Stimulated activated CD8-positive, alpha-beta memory T cell treated with anti-CD3 and anti-CD28 coated beads, Interleukin-15, amount 100 ng/mL, for 48 hours (primary cell): ENCODE results near the gene GRID2IP.

Experiments
- DNase-seq, 2 donors: peaks; one replicate each; pipeline ENCODE4 v3.0.0-alpha.2; 2020; ENCODE audit warnings: low read depth in 2 of 2

The GRID2IP gene

GRCh38 chr7:6520163-6520981 lies 30.9 kb downstream of the GRID2IP start:
- no peak for DNase-seq

DNA sequence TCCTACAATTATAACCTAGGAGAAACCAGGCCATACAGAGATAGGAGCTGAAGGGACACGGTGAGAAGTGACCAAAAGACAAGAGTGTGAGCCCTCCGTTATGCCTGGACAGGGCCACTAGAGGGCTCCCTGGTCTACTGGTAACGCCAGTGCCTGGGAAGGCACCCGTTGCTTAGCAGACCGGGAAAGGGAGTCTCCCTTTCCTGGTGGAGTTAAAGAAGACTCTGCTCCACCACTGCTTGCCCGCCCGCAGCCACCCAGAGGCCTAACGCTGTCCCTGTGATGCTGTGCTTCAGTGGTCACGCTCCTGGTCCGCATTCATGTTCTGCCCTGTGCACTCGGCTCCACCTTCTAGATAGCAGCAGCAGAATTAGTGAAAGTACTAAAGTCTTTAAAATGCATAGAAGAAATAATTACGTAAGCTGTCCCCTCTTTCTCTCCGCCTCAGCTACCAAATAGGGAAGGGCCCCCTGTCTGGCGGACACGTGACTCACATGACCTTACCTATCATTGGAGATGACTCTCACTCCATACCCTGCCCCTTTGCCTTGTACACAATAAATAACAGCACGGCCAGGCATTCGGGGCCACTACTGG lies 34.8 kb downstream of the GRID2IP start:
- DNase-seq = peak; percentile 28 to 45

DNA sequence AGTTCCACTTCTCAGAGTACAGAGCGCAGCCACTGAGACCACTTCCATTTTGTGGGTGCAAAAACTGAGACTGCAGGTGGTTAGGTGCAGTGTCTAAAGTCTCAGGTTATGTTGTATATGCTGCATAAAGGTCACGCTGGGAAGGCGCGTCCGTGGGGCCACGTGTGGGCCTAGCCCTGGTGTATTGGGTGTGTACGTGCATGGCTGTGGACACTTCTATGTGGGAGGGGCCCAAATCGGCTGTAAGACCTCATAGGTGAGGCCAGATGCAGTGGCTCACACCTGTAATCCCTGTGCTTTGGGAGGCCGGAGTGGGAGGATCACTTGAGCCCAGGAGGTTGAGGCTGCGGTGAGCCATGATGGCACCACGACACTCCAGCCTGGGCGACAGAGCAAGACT lies 37.7 kb downstream of the GRID2IP start:
- DNase-seq = no peak

DNA sequence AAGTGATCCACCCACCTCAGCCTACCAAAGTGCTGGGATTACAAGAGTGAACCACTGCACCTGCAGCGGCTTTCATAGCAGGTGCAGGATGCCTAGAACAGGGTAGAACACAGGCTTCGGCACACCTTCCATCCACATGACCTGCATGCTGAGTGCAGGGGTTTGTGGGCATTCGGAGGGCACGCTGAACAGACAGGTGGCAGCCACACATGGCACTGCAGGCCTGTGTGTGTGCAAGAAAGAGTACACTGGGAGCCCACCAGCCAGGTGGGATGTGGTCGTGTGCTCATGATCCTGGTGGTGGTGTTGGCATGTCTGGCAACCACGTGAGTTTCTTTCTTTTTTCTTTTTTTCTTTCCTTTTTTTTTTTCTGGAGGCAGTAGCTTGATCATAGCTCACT lies 38.4 kb downstream of the GRID2IP start:
- DNase-seq = no peak

DNA sequence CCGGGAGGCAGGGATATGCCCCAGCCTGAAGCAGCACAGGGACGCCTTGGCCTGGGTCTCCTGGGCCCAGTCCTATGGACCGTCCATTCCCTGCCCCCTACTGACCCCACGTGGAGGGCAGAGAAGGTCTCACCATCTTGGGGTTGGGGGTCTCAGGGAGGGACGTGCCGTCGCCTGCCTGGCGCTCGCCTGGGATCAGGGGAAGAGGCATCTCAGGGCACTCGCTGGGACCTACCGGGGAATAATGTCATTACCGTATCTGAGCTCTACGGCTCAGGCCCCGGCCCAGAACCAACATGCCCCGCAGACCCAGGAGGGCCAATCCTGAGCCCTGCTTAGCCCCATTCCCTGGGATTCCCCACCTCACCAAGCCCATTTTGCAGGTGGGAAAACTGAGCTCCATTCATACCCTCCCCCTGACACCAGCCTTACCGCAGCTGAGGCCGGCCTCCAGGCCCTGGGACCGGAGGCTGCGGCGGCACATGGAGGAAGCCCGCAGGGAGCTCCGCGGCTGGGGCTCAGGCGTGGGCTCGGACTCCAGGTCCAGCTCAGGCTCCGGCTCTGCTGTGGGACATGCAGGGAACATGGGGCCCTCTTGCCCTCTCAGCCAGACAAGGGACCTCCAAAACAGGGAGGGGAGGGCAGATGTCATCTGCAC lies 40.7 kb downstream of the GRID2IP start:
- DNase-seq = no peak

DNA sequence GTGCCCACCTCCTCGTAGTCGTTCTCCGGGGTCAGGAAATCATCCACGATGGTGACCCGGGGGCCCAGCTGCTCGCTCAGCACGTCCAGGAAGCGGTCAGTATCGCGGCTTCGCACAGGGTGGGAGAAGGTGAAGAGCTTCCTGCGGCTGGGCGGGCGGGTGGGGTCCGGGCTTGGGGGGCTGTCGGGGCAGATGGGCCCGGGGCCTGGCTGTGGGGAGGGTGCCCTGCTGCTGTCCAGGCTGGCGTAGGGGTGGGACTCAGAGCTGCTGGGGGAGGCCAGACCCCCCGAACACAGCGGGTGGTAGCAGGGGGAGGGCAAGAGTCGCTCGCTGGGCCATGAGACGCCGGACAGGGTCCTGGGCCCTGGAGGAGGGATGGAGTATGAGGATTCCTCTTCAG lies 42.3 kb downstream of the GRID2IP start:
- no peak for DNase-seq

DNA sequence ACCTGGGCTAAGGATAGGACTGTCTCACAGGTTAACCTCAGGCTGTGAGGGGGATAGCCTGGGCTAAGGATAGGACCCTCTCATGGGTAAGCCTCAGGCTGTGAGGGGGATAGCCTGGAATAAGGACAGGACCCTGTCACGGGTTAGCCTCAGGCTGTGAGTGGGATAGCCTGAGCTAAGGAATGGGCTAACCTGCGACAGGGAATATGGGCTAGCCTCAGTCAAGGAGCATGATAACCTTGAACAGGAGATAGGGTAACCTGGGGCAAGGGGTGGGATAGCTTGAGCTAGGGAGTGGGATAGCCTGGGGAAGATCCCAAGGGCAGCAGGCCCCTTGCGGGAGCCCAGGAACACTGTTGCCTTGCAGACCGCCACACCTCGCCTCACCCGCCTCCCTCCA lies 42.7 kb downstream of the GRID2IP start:
- DNase-seq = no peak

DNA sequence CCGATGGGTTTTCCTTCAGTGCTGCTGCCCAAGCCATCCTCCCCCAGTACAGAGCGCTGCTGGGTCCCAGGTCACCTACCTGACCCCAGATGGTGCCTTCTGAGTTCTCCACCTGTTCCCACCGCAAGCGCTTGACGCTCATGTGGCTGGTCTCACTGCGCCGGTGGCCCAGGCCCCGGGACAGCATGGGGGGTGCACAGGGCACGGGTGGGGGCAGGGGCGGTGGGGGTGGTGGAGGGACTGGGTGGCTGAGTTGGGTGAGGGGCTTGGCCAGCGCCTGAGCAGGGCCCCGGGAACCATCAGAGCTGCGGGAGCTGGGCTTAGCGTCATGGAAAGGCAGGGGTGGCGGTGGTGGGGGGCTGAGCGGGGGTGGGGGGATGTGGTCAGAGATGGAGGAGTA lies 43.4 kb downstream of the GRID2IP start:
- no peak for DNase-seq

DNA sequence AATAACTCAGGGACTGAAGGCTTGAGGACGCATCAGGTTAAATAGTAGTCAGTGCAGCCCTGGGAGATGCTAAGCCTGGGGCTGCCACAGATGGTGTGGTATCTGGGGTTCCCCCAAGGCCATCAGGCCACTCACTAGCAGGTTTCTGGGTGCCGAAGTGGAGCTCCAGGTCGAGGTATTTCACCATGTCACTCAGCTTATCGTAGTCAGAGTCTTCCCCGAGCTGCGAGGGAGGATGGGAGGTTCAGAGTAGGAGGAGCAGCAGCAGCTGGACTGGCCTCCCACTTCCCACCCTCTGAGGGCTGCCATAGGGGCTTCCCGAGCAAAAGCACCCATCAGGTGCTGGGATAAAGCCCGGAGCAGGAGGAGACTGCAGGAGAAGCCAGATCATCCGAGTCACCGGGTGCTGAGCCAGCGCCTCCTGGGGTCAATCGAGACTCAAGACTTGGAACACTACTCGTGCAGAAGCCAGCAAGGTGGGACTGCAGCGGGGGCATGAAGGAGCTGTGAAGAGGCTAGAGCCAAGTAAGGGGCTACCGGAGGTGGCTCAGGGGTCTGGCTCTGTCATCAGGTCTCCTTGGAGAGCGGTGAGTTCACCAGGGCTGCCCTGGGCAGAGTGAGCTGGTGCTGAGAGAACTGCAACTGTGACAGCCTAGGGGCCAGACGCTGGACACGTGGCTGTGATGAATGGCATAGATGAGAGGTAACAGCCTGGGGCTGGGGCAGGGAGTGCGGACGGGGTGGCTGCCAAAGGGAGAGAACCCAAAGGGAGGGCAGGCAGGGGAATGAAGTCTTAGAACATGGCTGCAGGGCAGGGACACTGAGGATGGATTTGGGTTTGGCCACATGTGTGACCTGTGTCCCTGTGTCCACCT lies 45.3 kb downstream of the GRID2IP start:
- DNase-seq = no peak

- no peak for DNase-seq
Measured at GRCh38 chr7:6504996-6505395, 46.3 kb downstream of the GRID2IP start.

DNA sequence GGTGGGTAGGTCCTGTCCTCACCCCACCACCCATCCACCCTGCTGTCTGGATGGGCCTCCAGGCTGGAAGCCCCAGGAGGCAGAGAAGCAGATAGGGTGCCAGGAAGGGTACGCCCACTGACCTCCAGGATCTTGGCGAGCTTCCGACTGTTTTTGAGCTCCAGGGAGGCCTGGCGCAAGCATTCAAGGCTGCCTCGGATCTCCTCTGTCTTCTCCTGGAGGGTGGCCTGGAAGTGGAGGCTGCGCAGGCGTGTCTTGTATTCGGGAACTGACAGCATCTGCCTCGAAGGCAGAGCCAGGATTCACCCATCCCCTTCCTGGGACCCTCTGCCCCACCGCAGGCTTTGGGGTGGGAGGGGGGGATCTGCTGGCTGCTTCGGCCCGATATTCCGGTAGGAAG lies 48.4 kb downstream of the GRID2IP start:
- DNase-seq = no peak

GRCh38 chr7:6501586-6502564 lies 49.4 kb downstream of the GRID2IP start:
- no peak for DNase-seq

DNA sequence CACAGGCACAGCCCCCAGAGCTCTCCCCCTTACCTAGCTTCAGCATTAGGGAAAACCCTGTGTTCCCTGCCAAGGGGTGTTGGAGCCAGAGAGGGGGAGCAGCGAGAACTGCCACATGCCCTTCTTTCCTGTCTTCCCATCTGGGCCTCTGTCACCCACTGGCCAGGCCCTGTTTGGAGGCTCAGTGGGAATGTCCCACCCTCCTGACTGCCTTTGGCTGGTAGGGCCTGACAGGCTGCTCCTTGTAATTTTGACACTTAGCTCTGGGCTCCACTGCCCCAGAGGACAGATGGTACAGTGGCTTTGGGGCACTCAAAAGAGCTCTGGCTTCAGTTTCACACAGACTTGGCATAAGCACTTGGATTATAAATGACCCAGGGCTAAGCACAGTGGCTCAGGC lies 50.6 kb downstream of the GRID2IP start:
- DNase-seq = no peak

- DNase-seq = no peak
Measured at GRCh38 chr7:6497994-6498393, 53.3 kb downstream of the GRID2IP start.

DNA sequence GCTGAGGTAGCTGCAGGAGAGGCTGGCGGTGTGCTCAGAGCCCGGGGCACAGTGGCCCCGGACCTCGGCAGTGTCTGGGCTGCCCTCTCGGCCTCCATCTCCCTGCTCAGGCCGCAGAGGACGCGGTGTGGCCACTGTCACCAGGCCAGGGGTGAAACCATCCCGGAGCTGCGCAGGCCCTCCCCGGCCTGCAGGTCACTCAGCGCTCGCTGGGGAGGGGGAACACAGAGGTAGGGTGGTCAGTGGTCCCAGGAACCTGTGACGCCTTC lies 53.7 kb downstream of the GRID2IP start:
- no peak for DNase-seq

DNA sequence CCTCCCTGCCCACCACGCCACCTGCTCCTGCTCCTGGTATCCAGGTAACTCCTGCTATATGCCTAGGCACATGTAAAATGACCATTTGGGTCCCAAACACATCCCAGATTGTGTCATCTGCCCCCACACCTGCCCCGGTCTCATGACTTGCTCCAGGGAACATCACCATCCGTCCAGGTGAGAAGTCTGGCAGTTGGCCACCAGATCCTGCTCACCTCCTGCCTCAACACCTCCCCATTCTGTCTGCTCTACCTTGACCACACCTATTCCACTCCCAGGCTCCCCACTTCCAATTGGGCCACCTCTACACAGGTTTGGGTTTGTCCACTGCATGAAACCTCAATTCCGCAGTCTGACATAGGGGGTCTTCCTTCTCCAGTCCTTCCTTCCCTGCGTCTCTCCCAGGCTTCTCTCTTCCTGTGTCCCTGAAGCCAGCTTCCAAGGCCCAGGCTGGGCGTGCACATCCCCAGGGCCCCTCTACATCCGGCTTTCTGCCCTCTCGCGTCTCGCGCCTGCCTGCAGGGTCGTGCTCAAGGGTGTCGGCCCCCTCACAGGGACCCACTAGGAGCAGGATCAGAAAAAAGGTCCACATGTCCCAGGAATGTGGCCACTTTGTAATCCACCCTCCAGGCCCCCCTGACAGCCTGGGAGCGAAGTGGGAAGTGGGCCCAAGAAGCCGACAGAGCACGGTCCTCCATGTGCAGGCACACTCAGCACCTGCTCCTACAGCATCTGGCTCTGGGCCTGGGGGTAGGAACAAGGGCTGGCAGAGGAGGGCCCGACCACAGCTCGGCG lies 54.2 kb downstream of the GRID2IP start:
- DNase-seq = no peak

DNA sequence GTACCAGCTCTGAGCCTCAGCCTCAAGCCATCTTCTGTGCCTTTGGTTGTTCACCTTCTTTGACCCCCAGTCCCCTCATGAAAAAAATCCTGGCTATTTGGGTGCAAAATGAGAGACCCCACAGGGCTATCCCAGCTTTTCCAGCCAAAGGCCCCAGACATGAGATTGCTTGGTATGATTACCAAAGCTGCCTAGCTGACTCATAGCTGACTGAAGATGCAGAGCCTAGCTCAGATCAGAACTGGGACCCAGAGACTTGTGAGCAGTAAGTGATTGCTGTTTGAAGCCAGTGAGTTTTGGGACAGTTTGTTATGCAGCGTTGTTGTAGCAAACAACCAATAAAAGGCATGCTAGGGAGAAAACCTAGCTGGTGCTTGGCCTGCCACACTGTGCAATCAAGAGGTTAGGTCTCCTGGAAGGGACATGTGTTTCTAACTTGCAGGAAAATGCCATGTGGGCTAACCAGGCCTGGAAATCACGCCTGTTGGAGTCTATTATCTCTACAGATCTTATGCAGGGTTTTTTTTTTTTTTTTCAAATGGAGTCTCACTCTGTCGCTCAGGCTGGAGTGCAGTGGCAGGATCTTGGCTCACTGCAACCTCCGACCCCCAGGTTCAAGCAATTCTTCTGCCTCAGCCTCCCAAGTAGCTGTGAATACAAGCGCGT lies 55.5 kb downstream of the GRID2IP start:
- no peak for DNase-seq

GRCh38 chr7:6494365-6494764 lies 56.9 kb downstream of the GRID2IP start:
- no peak for DNase-seq

DNA sequence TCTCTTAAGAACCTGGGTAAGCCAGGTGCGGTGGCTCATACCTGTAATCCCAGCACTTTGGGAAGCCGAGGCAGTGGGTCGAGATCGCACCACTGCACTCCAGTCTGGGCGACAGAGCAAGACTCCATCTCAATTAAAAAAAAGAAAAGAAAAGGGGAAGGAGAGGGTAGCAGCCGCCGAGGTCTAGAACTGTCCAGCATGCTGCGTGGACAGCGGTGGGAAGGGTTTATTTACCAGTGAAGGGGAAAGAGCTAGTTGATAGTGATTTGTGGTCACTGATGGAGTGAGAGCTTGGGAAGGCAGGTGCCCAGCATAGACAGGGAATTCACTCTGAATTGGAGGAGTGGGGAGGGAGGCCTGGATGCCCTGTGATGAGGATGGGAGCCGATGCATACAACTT lies 60.1 kb downstream of the GRID2IP start:
- DNase-seq = no peak

DNA sequence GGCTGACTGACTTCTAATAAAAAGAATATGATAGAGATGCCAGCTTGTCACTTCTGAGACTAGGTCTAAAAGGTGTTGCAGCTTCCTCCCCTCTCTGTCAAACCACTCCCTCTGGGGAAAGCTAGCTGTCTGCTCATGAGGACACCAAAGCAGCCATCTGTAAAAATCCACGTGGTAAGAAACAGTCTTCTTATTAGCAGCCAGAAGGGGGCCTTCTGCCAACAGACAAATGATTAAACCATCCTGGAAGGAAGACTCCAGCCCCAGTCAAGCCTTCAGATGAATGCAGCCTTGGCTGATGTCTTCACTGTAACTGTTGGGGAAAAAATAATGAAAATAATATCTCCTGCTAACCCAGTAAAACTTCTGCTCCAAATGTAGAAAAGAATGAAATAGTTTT lies 61.6 kb downstream of the GRID2IP start:
- no peak for DNase-seq
